OCI-LY7 (cell line): ENCODE data around the gene GSE1.

Experiments used
- CTCF ChIP-seq: fragments of 200-600 bp; sonication (generic); conservative IDR thresholded peaks from 2 replicates; pipeline ENCODE4 v1.5.1; 2014; ENCODE audit warnings: mild to moderate bottlenecking, antibody characterized with exemption, low read length, moderate library complexity, mixed read lengths
- EZH2phosphoT487 ChIP-seq: fragments of 200-600 bp; sonication (generic); IDR thresholded peaks from 2 replicates; pipeline ENCODE4 v1.6.1; 2018; ENCODE audit warnings: low read depth, borderline replicate concordance, mild to moderate bottlenecking, mixed run types, antibody characterized with exemption, low read length, moderate library complexity, mixed read lengths

DNA sequence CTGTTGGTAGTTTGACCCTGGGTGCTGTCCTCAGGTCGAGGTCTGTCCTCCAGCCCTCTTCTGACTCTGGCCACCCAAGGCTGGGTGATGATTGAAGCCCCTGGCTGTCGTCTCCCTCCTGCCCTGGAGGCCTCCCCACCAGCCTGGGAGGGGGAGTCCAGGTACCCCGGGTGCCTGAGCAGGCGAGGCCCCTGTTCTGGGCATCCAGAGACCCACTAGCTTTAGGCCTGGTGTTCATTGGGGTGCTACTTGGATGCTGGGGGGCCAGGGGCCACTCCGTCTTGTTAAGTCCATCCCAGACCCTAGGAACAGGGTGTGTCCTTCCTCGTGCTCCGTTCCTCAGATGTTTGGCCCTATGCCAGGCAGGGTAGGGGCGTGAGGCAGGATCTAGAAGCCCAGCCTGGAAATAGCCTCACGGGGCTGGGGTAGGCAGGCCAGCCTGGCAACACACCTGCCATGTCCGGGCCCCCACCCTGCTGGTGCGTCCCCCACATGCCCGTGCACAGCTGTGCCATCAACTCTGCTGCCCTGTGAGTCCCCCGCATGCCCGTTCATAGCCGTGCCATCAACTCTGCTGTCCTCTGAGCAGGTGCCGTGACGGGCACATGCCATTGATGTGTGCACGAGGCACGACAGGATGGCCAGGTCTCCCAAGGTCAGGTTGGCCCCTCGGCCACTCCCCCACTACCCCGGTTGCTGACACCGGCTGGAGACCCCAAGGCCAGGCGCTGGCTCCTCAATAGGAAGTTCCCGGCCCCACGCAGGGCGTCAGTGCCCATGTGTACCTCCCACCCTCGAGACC, 38.7 kb downstream of the GSE1 start:
- TF ChIP-seq CTCF (no peak), EZH2phosphoT487 (no peak)
